ENCODE measurements around the gene TMTC2.
A peak's percentile ranks its signal among the peaks of the same experiment; 100 is the strongest.

TMTC2 gene

GRCh38 chr12:82686168-82687020, at the start of gene TMTC2:
Gene TMTC2 (plus strand): TSS chr12:82686906.
- DNase-seq = peak; percentile 84

GRCh38 chr12:82638324-82638723, 48.4 kb upstream of the TMTC2 start:
- no peak for DNase-seq

GRCh38 chr12:82644896-82645295, 41.8 kb upstream of the TMTC2 start:
- no peak for DNase-seq

GRCh38 chr12:82645414-82645813, 41.3 kb upstream of the TMTC2 start:
- no peak for DNase-seq

GRCh38 chr12:82647853-82648252, 38.9 kb upstream of the TMTC2 start:
- no peak for DNase-seq

- DNase-seq = no peak
Observed at GRCh38 chr12:82648259-82648909, 38.3 kb upstream of the TMTC2 start.

GRCh38 chr12:82650627-82651337, 35.9 kb upstream of the TMTC2 start:
- DNase-seq = no peak

GRCh38 chr12:82651489-82651888, 35.2 kb upstream of the TMTC2 start:
- no peak for DNase-seq

GRCh38 chr12:82652071-82652470, 34.6 kb upstream of the TMTC2 start:
- no peak for DNase-seq

GRCh38 chr12:82655751-82656150, 31.0 kb upstream of the TMTC2 start:
- no peak for DNase-seq

GRCh38 chr12:82659343-82660207, 27.1 kb upstream of the TMTC2 start:
- no peak for DNase-seq

GRCh38 chr12:82660541-82661325, 26.0 kb upstream of the TMTC2 start:
- DNase-seq = no peak

GRCh38 chr12:82663893-82664292, 22.8 kb upstream of the TMTC2 start:
- DNase-seq = no peak

- DNase-seq = no peak
Observed at GRCh38 chr12:82665142-82665923, 21.4 kb upstream of the TMTC2 start.

GRCh38 chr12:82666830-82667229, 19.9 kb upstream of the TMTC2 start:
- no peak for DNase-seq

- no peak for DNase-seq
Observed at GRCh38 chr12:82671673-82672195, 15.0 kb upstream of the TMTC2 start.

- DNase-seq = no peak
Observed at GRCh38 chr12:82672811-82673495, 13.8 kb upstream of the TMTC2 start.

GRCh38 chr12:82673698-82674097, 13.0 kb upstream of the TMTC2 start:
- DNase-seq = no peak

- DNase-seq = no peak
Observed at GRCh38 chr12:82675246-82675645, 11.5 kb upstream of the TMTC2 start.

- DNase-seq = peak; percentile 14
Observed at GRCh38 chr12:82682326-82682725, 4.4 kb upstream of the TMTC2 start.
